ENCODE results near the gene TBXA2R. TPM values are rescaled to one million over a fixed set of nuclear protein-coding genes. Genes with fewer than 3 reads are reported as not detected.

Gene TBXA2R
- polyA plus RNA-seq, 3 donors = 2.1 to 2.6 (median 2.3) TPM

GRCh38 chr19:3620817-3621547 is 14.3 kb upstream of the TBXA2R start:
- no peak for DNase-seq (ENCODE audit: low read depth in 3 of 3, low spot score in 2 of 3)

GRCh38 chr19:3620145-3620816 is 13.6 kb upstream of the TBXA2R start:
- no peak for DNase-seq (ENCODE audit: low read depth in 3 of 3, low spot score in 2 of 3)

GRCh38 chr19:3619631-3620012 is 12.9 kb upstream of the TBXA2R start:
- no peak for DNase-seq (ENCODE audit: low read depth in 3 of 3, low spot score in 2 of 3)

- no peak for DNase-seq (ENCODE audit: low read depth in 3 of 3, low spot score in 2 of 3)
Observed at GRCh38 chr19:3618811-3619630, 12.3 kb upstream of the TBXA2R start.

GRCh38 chr19:3618144-3618810 is 11.6 kb upstream of the TBXA2R start:
- DNase-seq (ENCODE audit: low read depth in 3 of 3, low spot score in 2 of 3) = no peak

GRCh38 chr19:3617463-3617862 is 10.8 kb upstream of the TBXA2R start:
- no peak for DNase-seq (ENCODE audit: low read depth in 3 of 3, low spot score in 2 of 3)

GRCh38 chr19:3615524-3616135 is 9.0 kb upstream of the TBXA2R start:
- no peak for DNase-seq (ENCODE audit: low read depth in 3 of 3, low spot score in 2 of 3)

GRCh38 chr19:3614858-3615505 is 8.3 kb upstream of the TBXA2R start:
- no peak for DNase-seq (ENCODE audit: low read depth in 3 of 3, low spot score in 2 of 3)

GRCh38 chr19:3613818-3614661 is 7.4 kb upstream of the TBXA2R start:
- no peak for DNase-seq (ENCODE audit: low read depth in 3 of 3, low spot score in 2 of 3)

GRCh38 chr19:3612901-3613741 is 6.4 kb upstream of the TBXA2R start:
- DNase-seq (ENCODE audit: low read depth in 3 of 3, low spot score in 2 of 3) = no peak

GRCh38 chr19:3612330-3612729 is 5.7 kb upstream of the TBXA2R start:
- DNase-seq (ENCODE audit: low read depth in 3 of 3, low spot score in 2 of 3) = no peak

- no peak for DNase-seq (ENCODE audit: low read depth in 3 of 3, low spot score in 2 of 3)
Observed at GRCh38 chr19:3611841-3612240, 5.2 kb upstream of the TBXA2R start.

GRCh38 chr19:3610745-3611717 is 4.4 kb upstream of the TBXA2R start:
- DNase-seq (ENCODE audit: low read depth in 3 of 3, low spot score in 2 of 3) = no peak

GRCh38 chr19:3609779-3610719 is 3.4 kb upstream of the TBXA2R start:
- no peak for DNase-seq (ENCODE audit: low read depth in 3 of 3, low spot score in 2 of 3)

- DNase-seq (ENCODE audit: low read depth in 3 of 3, low spot score in 2 of 3) = no peak
Observed at GRCh38 chr19:3608750-3609322, 2.2 kb upstream of the TBXA2R start.

All from right renal cortex interstitium (tissue), 3 donors.